ENCODE data around the gene TRDN.

TRDN gene

DNA sequence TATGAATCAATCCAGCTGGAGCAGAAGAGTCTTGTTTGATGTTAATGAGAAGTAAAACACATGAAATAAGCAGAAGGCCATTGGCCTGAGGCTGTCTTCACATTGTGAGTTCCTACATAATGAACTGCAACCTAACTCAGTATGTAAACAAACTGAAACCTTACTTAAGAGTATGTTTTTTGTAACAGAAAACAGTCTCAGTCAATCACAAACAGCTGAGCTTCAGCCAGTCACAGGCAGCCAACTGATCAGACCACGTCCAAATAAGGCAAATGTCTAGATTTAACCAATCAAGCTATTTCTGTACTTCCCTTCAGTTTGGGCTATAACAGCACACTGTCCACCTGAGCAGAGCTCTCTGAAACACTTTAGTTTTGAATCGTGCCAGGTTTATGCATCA, 234.7 kb downstream of the TRDN start:
- TF ChIP-seq, protein P1, sequence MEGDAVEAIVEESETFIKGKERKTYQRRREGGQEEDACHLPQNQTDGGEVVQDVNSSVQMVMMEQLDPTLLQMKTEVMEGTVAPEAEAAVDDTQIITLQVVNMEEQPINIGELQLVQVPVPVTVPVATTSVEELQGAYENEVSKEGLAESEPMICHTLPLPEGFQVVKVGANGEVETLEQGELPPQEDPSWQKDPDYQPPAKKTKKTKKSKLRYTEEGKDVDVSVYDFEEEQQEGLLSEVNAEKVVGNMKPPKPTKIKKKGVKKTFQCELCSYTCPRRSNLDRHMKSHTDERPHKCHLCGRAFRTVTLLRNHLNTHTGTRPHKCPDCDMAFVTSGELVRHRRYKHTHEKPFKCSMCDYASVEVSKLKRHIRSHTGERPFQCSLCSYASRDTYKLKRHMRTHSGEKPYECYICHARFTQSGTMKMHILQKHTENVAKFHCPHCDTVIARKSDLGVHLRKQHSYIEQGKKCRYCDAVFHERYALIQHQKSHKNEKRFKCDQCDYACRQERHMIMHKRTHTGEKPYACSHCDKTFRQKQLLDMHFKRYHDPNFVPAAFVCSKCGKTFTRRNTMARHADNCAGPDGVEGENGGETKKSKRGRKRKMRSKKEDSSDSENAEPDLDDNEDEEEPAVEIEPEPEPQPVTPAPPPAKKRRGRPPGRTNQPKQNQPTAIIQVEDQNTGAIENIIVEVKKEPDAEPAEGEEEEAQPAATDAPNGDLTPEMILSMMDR (IDR thresholded peaks at IDR 0.05; ENCODE audit: insufficient read depth, low read depth, low read length, missing control alignments), result no peak
- DNase-seq (ENCODE audit: low read depth), result peak; percentile 17
- no peak overlapping the region for H3K4me3 ChIP-seq (ENCODE audit: low read length)

DNA sequence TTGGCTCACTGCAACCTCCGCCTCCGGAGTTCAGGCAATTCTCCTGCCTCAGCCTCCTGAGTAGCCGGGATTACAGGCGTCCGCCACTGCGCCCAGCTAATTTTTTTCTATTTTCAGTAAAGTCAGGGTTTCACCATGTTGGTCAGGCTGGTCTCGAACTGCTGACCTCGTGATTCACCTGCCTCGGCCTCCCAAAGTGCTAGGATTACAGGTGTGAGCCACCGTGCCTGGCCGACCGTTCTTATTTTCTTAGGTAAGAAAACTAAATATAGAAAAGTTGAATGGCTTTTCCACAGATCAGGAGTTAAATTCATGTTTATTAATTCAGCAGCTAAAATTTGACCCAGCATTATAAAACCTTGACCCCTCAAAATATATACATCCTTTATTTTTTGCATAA, 238.7 kb downstream of the TRDN start:
- TF ChIP-seq, protein P1 (IDR thresholded peaks at IDR 0.05; ENCODE audit: insufficient read depth, low read depth, low read length, missing control alignments), result no peak
- H3K4me3 ChIP-seq (ENCODE audit: low read length), result no peak overlapping the region
- no peak for DNase-seq (ENCODE audit: low read depth)

DNA sequence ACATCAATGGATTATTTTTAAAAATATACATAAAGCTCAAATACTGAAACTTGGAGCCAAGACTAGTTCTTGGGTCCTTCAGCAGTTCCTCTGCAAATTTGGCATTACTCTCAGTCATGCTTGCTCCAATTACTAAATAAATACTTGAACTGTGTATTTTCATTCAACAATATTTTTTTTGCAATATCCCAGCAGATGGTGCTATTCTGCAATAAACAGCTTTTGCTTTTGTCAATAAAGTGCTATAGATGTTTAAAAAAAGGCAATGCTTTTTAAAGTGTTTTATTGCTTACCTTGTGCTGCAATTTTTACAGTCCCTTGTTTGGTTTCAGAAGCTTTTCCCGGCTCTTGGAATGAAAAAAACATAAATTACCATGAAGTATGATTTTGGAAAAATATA, 243.4 kb downstream of the TRDN start:
- TF ChIP-seq, protein P1 (IDR thresholded peaks at IDR 0.05; ENCODE audit: insufficient read depth, low read depth, low read length, missing control alignments), result no peak
- DNase-seq (ENCODE audit: low read depth), result peak; percentile 30
- H3K4me3 ChIP-seq (ENCODE audit: low read length), result no peak overlapping the region

DNA sequence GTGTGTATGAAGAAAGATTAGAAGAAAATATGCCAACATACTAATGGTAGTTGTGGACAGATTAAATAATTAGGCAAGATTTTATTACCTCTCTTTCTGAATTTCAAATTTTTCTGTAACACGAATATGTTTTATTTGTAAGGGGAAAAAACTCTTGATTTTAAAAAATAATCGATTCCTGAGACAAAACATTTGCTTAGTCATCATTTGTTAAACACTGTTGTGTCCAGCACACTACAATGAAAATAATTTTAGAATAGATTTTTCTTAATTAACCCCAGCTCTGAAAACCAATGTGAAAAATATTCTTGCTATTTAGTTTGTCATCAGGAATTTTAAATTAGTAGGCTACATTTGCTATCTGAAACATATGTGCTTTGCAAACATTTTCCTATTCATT, 253.0 kb downstream of the TRDN start:
- TF ChIP-seq, protein P1 (IDR thresholded peaks at IDR 0.05; ENCODE audit: insufficient read depth, low read depth, low read length, missing control alignments), result no peak
- H3K4me3 ChIP-seq (ENCODE audit: low read length), result no peak overlapping the region
- no peak for DNase-seq (ENCODE audit: low read depth)

DNA sequence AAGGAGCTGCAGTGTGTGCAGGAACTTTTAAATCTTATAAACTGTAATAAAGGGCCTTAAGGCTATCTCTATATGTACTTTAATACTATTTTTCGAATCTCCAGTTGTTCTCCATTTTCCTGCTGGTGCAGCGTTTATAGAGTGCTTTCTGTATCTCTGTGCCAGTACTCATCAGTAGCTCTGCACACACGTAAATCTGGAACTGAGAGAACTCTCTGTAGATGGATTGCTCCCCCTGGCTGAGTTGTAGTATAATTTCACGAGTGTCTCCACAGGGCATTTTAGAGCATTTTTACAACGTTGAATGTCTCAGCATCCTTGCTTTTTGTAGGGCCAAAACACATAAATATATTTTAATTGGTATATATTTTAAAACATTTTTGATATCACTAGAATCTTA, 256.5 kb downstream of the TRDN start:
- DNase-seq (ENCODE audit: low read depth), result peak; percentile 48
- H3K4me3 ChIP-seq (ENCODE audit: low read length), result no peak overlapping the region
- TF ChIP-seq, protein P1 (IDR thresholded peaks at IDR 0.05; ENCODE audit: insufficient read depth, low read depth, low read length, missing control alignments), result peak; percentile 50

DNA sequence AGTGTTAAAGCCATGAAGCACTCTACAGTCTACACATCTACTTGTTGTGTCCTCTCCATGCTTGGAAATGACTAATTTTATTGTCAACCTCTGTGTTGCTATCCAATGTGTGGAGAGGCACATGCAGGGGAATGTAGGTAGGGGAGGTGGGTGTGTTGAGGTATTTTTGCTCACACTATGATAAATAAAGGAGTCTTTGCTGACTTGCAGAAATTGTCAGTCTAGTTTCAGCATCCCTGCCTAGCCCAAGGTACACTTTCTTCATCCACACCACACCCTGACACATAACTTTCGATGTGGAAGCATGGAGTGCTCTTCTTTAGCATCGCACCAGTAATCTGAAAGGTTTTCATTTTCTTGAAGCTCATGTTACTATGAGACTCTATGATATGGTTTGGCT, 264.0 kb downstream of the TRDN start:
- no peak for DNase-seq (ENCODE audit: low read depth)
- TF ChIP-seq, protein P1 (IDR thresholded peaks at IDR 0.05; ENCODE audit: insufficient read depth, low read depth, low read length, missing control alignments), result no peak
- H3K4me3 ChIP-seq (ENCODE audit: low read length), result no peak overlapping the region

DNA sequence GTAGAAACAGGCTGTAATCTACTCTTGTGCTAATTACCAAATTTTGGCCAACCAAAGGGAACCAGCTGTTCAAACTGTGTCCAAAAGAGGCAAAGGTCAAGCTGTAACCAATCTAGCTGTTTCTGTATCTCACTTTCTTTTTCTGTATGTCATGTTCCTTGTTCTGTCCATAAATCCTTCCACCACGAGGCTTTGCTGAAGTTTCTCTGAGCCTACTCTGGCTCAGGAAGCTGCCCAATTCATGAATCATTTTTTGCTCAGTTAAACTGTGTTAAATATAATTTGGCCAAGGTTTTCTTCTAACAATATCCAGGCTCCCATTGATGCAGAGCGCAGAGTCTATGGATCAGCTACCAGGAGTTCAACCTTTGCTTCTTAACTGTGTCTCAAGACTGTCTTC, 272.8 kb downstream of the TRDN start:
- TF ChIP-seq, protein P1 (IDR thresholded peaks at IDR 0.05; ENCODE audit: insufficient read depth, low read depth, low read length, missing control alignments), result no peak
- H3K4me3 ChIP-seq (ENCODE audit: low read length), result no peak overlapping the region
- no peak for DNase-seq (ENCODE audit: low read depth)
